NCI-H1417 (cell line): ENCODE measurements around the gene ALAD.
"Not testable (repeated sequence)": the region's sequence is repeated elsewhere in the genome, so short reads cannot be mapped to it uniquely, and the experiment has no call there.

Source experiments
- DNase-seq, 3 experiments: peaks; one replicate each; lab custom pipeline; 2025; lab: John Stamatoyannopoulos, UW

The ALAD gene

GRCh38 chr9:113398796-113399195, 2.3 kb downstream of the ALAD start:
- DNase-seq = no peak

- no peak for DNase-seq
Measured at GRCh38 chr9:113397203-113397631, 3.9 kb downstream of the ALAD start.

GRCh38 chr9:113395000-113395861, 5.9 kb downstream of the ALAD start:
- no peak for DNase-seq

- DNase-seq = no peak
Measured at GRCh38 chr9:113393281-113393680, 7.8 kb downstream of the ALAD start.

- no peak for DNase-seq
Measured at GRCh38 chr9:113391917-113392316, 9.2 kb downstream of the ALAD start.

GRCh38 chr9:113390192-113390960, 10.7 kb downstream of the ALAD start:
- DNase-seq = no peak

GRCh38 chr9:113389451-113389850, 11.6 kb downstream of the ALAD start:
- DNase-seq = no peak

GRCh38 chr9:113388833-113389232, 12.3 kb downstream of the ALAD start:
- no peak for DNase-seq

- DNase-seq = no peak
Measured at GRCh38 chr9:113387560-113388230, 13.4 kb downstream of the ALAD start.

- no peak for DNase-seq
Measured at GRCh38 chr9:113386571-113387393, 14.3 kb downstream of the ALAD start.

GRCh38 chr9:113381909-113382411, 19.1 kb downstream of the ALAD start:
- no peak for DNase-seq

GRCh38 chr9:113381441-113381840, 19.6 kb downstream of the ALAD start:
- not testable (repeated sequence) for DNase-seq

- peak in 2 of 3 experiments; percentile 35 to 39 for DNase-seq
Measured at GRCh38 chr9:113380869-113381378, 20.2 kb downstream of the ALAD start.

- not testable (repeated sequence) for DNase-seq
Measured at GRCh38 chr9:113379829-113380210, 21.3 kb downstream of the ALAD start.

- not testable (repeated sequence) for DNase-seq
Measured at GRCh38 chr9:113379094-113379828, 21.8 kb downstream of the ALAD start.

- peak; percentile 72 to 83 (median 80) for DNase-seq
Measured at GRCh38 chr9:113376634-113377567, 24.2 kb downstream of the ALAD start, which contains the start of gene HDHD3. Gene HDHD3 (minus strand): TSS chr9:113376986. CDS start chr9:113374354, 2,632 bp downstream.

- DNase-seq = no peak
Measured at GRCh38 chr9:113375057-113376023, 25.7 kb downstream of the ALAD start.
